DMS79 (cell line): Measurements from ENCODE around the gene TMEM178A.
"Not testable (repeated sequence)": the region's sequence is repeated elsewhere in the genome, so short reads cannot be mapped to it uniquely, and the experiment has no call there.

Experiments used
- DNase-seq: peaks from one replicate; lab custom pipeline; 2025; lab: John Stamatoyannopoulos, UW

Gene TMEM178A

GRCh38 chr2:39715822-39716221 lies 50.1 kb downstream of the TMEM178A start:
- no peak for DNase-seq

DNA sequence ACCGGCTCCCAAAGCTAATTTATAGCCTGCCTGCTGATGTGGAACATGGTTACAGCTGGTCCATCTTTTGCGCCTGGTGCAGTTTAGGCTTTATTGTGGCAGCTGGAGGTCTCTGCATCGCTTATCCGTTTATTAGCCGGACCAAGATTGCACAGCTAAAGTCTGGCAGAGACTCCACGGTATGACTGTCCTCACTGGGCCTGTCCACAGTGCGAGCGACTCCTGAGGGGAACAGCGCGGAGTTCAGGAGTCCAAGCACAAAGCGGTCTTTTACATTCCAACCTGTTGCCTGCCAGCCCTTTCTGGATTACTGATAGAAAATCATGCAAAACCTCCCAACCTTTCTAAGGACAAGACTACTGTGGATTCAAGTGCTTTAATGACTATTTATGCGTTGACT lies 51.4 kb downstream of the TMEM178A start:
- DNase-seq: no peak

GRCh38 chr2:39718483-39718882 lies 52.8 kb downstream of the TMEM178A start:
- DNase-seq: no peak

DNA sequence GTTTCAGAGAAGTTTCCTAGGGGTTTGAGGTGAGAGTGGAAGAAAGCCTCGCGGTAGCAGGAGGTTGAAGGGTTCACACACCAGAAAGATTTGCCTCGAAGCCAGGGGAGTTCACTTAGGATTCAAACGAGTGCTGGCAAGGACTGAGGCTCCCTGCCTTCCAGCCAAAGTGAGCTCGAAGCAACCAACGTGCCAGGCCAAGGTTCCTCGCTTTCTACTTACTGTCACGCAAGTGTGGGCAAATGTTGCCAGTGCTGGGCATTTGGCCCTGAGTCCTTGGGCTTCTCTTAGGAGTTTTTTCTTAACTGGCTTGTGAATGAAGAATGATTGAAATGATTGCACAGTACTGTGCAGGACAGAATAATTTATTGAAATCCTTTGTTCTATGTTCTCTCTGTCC lies 53.6 kb downstream of the TMEM178A start:
- DNase-seq: no peak

- DNase-seq: no peak
Measured at GRCh38 chr2:39720970-39721369, 55.3 kb downstream of the TMEM178A start.

DNA sequence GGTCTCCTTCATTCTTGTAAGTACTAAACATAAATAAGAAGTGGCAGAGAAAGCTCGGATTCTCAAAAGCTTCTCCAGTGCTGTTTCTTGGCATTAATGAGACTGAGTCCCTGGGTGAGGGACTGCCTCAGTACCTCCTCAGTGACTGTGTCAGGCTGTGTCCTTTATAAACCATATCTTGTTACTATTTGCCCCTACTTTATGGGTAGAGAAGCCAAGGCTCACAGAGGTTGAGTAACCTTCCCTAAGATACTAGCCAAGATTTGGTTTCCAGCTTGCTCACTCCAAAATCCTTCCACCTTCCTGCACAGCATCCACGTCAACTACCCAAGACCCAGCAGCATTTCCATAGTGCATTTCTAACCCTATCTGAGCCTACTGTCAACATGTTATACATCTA lies 57.8 kb downstream of the TMEM178A start:
- DNase-seq: no peak

GRCh38 chr2:39723946-39724827 lies 58.5 kb downstream of the TMEM178A start:
- no peak for DNase-seq

DNA sequence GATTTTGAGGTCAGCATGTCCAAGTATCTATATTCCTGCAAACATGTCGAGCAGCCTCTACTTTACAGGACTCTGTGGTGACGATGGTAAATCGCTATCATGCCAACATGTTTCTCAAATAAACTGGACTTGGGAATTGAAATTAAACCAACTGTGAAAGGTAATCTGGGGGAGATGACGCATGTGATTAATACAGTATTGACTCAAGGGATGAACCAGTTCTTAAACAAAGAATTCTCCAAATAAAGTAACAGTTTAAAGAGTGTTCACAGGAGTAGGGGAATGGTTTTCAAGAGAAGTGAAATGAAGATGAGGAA lies 59.1 kb downstream of the TMEM178A start:
- DNase-seq: no peak

DNA sequence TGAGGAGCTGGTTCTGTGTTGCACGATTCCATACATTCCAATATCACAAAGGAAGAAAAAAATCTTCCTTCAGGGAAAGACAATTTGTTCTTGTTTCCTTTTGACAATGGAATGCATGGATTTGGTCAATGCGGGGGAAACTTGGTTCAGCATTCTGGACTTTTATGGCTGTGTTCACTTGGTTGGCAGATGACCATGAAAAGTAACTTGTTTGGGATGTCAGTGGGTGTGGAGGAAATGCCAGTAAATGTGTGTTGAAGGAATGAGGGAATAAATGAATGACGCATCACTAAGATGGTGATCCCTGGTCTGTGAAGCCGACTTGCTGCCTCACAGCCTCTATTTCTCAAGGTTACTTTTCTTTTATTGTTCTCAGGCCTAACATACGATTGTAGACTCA lies 59.7 kb downstream of the TMEM178A start:
- no peak for DNase-seq

- DNase-seq: not testable (repeated sequence)
Measured at GRCh38 chr2:39728085-39728484, 62.4 kb downstream of the TMEM178A start.

DNA sequence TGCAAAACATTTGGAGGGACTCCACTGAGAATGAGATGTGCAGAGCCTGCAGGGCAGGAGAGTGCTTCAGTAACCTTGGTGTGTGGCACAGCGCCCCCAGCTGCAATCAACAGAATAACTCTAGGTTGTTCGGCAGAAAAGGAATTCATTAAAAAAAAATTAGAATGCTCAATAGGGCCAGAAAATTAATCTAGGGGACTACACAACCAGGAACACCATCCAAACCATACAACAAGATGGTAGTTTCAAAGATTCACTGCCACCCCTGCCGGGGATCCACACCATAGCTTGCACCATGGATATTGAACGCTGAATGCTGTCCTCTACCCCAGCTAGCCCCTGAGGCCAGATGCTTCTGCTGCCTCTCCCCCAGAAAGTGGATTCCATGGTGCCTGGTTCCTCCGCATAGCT lies 63.2 kb downstream of the TMEM178A start:
- no peak for DNase-seq

- no peak for DNase-seq
Measured at GRCh38 chr2:39730276-39730675, 64.6 kb downstream of the TMEM178A start.

DNA sequence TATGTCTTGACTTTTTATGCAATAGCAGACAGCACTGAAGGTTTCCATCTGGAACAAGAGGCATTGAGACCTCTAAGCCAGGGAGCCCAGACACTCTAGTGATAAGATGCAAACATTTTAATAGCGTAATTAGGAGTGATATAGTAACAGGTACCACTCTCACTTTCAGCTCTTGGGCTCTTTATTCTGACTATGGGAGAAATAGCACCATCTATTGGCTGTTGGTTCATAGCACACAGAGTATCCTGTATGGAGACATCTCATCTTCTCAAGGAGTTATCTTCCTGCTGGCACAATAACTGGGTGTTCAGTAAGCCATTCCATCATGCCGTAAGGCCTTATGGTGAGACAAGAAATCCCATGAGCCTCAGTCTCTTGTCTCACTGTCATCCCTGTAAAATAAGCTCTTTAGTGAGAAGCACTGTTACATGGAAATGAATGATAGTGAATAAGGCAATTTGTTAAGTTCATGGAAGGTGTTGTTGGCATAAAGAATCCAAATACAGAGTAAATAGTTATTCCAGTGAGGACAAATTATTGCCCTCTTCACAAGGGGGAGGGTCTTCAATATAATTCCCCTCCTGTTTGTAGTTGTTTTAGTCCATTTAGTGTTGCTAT lies 65.1 kb downstream of the TMEM178A start:
- DNase-seq: no peak

DNA sequence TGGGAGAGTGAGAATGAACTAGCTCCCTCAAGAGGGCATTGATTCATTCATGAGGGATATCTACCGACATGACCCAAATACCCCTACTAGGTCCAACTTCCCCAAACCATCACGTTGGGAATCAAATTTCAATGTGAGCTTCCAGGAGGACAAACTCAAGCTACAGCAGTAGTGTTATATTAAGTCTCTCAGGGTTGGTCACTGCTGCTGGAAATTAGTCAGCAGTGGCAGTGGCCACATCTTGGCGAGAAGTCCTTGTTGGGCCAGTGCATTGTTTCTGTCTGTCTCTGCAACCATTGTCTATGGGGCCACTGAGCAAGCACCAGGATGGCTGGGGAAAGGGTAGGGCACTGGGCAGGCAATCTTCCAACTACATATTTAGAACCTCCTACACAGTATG lies 65.8 kb downstream of the TMEM178A start:
- no peak for DNase-seq

DNA sequence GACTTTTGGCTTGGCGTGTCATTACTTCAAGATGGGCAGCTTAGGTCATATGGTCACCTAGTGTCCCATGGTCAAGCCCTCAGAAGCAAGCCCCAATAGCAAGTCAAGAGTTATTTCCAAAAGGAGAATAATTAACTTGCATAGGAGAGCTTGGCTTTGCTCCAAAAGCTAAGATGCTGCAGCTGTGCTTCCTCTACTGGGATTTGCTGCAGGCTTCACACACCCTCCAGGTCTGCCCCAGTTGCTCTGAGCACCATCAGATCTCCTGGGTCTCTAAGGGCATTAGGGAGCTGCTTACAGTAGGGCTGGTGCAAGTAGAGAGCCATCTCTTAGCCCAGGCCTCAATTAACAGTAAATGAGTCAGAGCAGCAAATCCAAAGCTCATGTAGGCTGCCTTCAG lies 66.8 kb downstream of the TMEM178A start:
- no peak for DNase-seq

DNA sequence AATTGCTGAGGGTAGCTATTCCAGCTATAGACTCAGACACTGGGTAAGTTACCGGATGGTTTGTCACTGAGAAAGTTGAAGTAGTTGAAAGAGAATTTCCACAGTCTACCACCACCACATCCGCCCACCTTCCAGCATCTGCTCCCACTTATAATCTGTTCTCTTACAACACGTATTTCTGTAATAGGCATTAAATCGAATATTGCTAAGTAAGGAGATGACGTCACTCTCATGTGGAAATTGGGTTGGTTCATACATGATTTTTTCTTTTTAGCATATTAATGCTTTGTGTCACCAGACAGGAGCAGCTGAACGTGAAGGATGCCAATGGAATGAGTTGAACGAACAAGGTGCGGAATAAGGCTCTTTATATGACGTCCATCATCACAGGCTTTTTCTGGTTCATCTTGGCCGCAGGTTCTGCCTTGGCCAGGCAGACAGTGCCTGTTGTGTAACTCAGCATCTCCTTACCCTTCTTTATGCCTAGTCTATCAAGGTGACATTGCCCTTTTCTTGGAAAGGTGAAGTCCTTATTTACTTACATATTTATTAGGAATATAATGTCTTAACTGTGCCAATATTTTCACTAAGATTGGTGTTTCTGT lies 67.5 kb downstream of the TMEM178A start:
- no peak for DNase-seq

DNA sequence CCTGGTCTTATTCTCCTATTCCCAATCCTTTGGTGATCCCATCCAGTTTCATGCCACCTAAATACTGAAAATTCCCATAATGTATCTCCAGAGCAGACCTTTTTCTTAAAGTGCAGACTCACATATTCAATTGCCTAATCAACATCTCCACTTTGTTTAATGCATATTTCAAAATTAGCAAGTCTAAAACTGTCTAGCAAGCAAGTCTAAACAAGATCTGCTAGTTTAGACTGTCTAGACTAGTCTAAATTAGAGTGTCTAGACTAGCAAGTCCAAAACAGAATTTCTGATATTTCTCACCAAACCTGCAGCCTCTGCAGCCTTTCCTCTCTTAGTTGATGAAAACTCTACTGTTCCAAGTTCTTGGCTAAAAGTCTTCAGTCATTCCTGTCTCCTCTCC lies 68.7 kb downstream of the TMEM178A start:
- no peak for DNase-seq

GRCh38 chr2:39735648-39736047 lies 69.9 kb downstream of the TMEM178A start:
- DNase-seq: no peak

- no peak for DNase-seq
Measured at GRCh38 chr2:39736640-39737039, 70.9 kb downstream of the TMEM178A start.

DNA sequence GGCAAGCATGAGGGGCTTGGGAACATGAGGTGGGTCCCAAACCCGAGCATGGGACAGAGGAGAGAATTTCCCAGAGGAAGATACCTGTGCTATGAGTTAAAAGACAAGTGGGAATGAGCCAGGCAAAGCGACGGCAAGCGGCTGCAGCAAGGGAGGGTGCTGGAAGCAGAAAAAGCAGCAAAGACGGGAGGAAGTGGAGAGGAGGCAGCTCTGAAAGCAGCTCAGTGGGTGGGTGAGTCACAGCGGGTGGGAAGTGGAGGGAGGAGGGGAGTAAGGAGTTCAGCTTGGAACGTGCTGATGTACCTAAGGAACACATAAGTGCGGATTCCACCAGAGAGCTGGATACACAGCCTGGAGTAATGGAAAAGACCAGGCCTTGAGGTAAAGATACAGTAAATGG lies 71.9 kb downstream of the TMEM178A start:
- no peak for DNase-seq

DNA sequence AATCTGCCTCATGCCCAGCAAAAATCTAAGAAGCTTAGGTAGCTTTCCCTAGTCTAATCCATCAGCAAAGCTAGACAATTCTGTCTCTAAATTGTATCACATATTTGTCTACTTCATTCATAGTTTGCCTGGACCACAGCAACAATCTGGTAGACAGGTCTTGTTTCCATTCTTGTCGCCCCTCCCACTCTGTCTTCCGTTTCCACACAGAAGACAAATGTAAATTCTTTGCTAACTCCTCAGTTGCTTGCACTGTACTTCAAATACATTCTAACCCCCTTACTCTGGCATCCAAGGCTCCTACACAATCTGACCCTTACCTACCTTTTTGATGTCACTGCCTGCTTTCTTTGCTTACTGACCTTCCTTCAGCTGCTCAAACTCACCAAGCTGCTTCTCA lies 73.2 kb downstream of the TMEM178A start:
- DNase-seq: no peak

DNA sequence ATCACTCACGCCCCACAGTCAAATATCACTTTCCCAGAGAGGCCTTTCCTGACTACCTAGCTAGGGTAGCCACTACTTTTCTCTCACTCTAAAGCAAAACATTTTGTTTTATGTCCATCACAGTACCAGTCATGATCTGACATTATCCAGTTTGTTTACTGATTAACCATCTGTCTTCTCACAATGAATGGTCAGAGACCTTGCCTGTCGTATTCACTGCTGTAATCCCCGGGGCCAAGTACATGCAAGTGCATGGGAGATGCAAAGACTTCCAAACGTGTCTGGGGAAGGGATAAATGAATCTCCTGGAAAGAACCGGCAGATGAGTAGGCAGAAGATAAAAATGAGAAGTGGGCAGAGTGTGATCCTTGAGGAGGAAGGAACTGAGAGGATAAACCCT lies 73.7 kb downstream of the TMEM178A start:
- DNase-seq: no peak

- DNase-seq: no peak
Measured at GRCh38 chr2:39741871-39742270, 76.2 kb downstream of the TMEM178A start.
